ENCODE measurements around the gene CACNG5. TPM values are rescaled to one million over a fixed set of nuclear protein-coding genes. Genes with fewer than 3 reads are reported as not detected.

Gene CACNG5
- polyA plus RNA-seq, 3 donors = not detected

DNA sequence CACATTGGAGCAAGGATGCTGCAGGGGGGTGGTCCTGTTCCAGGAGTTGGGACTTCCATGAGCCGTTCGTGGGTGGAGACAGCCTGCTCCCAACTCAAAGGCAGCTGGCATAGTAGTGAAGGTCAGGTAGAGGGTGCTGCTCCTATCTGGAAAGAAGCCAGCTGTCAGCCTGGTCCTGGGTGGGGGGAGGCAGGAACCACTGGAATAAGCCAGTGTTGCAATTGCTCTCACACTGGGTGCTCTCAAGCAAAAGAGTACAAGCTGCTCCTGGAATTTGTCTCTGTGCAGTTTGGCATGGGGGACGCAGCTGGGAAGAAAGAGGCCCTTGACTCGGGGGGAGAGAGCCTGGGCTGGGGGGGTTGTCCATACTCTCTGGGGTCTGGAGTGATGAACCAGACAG is 8.7 kb downstream of the CACNG5 start:
- no peak overlapping the region for H3K27ac ChIP-seq (ENCODE audit: low read depth in 1 of 2, low read length in 2 of 2)
- no peaks in the 10 kb centered on the region for H3K79me2 ChIP-seq (ENCODE audit: insufficient read depth, low read length)
- no peaks in the 10 kb centered on the region for H3K27me3 ChIP-seq (ENCODE audit: control insufficient read depth in 2 of 2, insufficient read depth in 2 of 2, low read length in 2 of 2)
- intact Hi-C loops (cut with micrococcal nuclease) = no loop called here
- H3K36me3 ChIP-seq (replicated peaks in 1 of 2; ENCODE audit: control insufficient read depth in 1 of 2, insufficient read depth in 2 of 2, low read length in 2 of 2) = no peaks in the 10 kb centered on the region
- H3K4me1 Mint-ChIP-seq = no peaks in the 10 kb centered on the region
- H2AFZ ChIP-seq (ENCODE audit: insufficient read depth, low read depth, low read length, poor library complexity, severe bottlenecking) = no peak overlapping the region
- H3K27me3 Mint-ChIP-seq (ENCODE audit: low read depth in 3 of 3) = peaks cover 0 to 16% (median 13%) of the 10 kb centered on the region in 3 donors
- no peak overlapping the region for H3K4me2 ChIP-seq (replicated peaks; ENCODE audit: extremely low read depth, low read length, poor library complexity, severe bottlenecking)
- H3K9ac ChIP-seq (ENCODE audit: insufficient read depth, low read length, poor library complexity, severe bottlenecking) = no peak overlapping the region
- no peak for TF ChIP-seq CTCF (IDR thresholded peaks at IDR 0.05)
- no peak for DNase-seq
- no peak overlapping the region for H3K4me3 ChIP-seq (replicated peaks in 1 of 3; ENCODE audit: low read depth in 2 of 3, low read length in 3 of 3)
- H4K20me1 ChIP-seq (ENCODE audit: insufficient read depth, low read length) = no peaks in the 10 kb centered on the region
- H3K9me3 ChIP-seq (replicated peaks in 1 of 2; ENCODE audit: control insufficient read depth in 1 of 2, insufficient read depth in 1 of 2, low read length in 2 of 2) = peaks cover 0 to 7% of the 10 kb centered on the region in 2 donors
- H3K4me1 ChIP-seq (ENCODE audit: control insufficient read depth in 1 of 2, insufficient read depth in 2 of 2, low read length in 2 of 2) = no peaks in the 10 kb centered on the region
- H3K27ac Mint-ChIP-seq = no peak overlapping the region
- no peaks in the 10 kb centered on the region for H3K36me3 Mint-ChIP-seq
- peaks cover 0 to 14% (median 8%) of the 10 kb centered on the region in 7 donors for H3K9me3 Mint-ChIP-seq
- no peak overlapping the region for H3K4me3 Mint-ChIP-seq
- WGBS (ENCODE audit: insufficient coverage) = 100% methylated on average over 2 of the region's 4 CpGs

GRCh38 chr17:66847704-66848103 is 12.8 kb downstream of the CACNG5 start:
- intact Hi-C loops (cut with micrococcal nuclease) = no loop called here
- Mint-ChIP-seq H3K9me3 (peaks cover 0 to 17% (median 8%) of the 10 kb centered on the region in 7 donors), H3K27me3 (ENCODE audit: low read depth in 3 of 3) (peaks cover 3 to 16% (median 9%) of the 10 kb centered on the region in 3 donors), H3K36me3 (no peaks in the 10 kb centered on the region), H3K27ac (no peak overlapping the region), H3K4me3 (no peak overlapping the region), H3K4me1 (no peaks in the 10 kb centered on the region)
- H3K4me1 ChIP-seq (ENCODE audit: control insufficient read depth in 1 of 2, insufficient read depth in 2 of 2, low read length in 2 of 2) = no peaks in the 10 kb centered on the region
- DNase-seq = no peak
- 57% methylated on average over 2 of the region's 3 CpGs for WGBS (ENCODE audit: insufficient coverage)
- peaks cover 0 to 7% of the 10 kb centered on the region in 2 donors for H3K9me3 ChIP-seq (replicated peaks in 1 of 2; ENCODE audit: control insufficient read depth in 1 of 2, insufficient read depth in 1 of 2, low read length in 2 of 2)
- H3K79me2 ChIP-seq (ENCODE audit: insufficient read depth, low read length) = no peaks in the 10 kb centered on the region
- no peak overlapping the region for H3K9ac ChIP-seq (ENCODE audit: insufficient read depth, low read length, poor library complexity, severe bottlenecking)
- H2AFZ ChIP-seq (ENCODE audit: insufficient read depth, low read depth, low read length, poor library complexity, severe bottlenecking) = no peak overlapping the region
- no peaks in the 10 kb centered on the region for H3K27me3 ChIP-seq (ENCODE audit: control insufficient read depth in 2 of 2, insufficient read depth in 2 of 2, low read length in 2 of 2)
- TF ChIP-seq CTCF (IDR thresholded peaks at IDR 0.05) = no peak
- H3K4me3 ChIP-seq (replicated peaks in 1 of 3; ENCODE audit: low read depth in 2 of 3, low read length in 3 of 3) = no peak overlapping the region
- no peak overlapping the region for H3K4me2 ChIP-seq (replicated peaks; ENCODE audit: extremely low read depth, low read length, poor library complexity, severe bottlenecking)
- H3K36me3 ChIP-seq (replicated peaks in 1 of 2; ENCODE audit: control insufficient read depth in 1 of 2, insufficient read depth in 2 of 2, low read length in 2 of 2) = no peaks in the 10 kb centered on the region
- no peaks in the 10 kb centered on the region for H4K20me1 ChIP-seq (ENCODE audit: insufficient read depth, low read length)
- no peak overlapping the region for H3K27ac ChIP-seq (ENCODE audit: low read depth in 1 of 2, low read length in 2 of 2)

All from CD14-positive monocyte (primary cell).